HFFc6 (cell line): ENCODE results near the gene ACSL5. TPM values are rescaled to one million over a fixed set of nuclear protein-coding genes. Genes with fewer than 3 reads are reported as not detected.
A peak's percentile ranks its signal among the peaks of the same experiment; 100 is the strongest.

Experiments
- DNase-seq: peaks from one replicate; pipeline ENCODE4 v3.0.0-alpha.2; 2018
- H3K27ac Mint-ChIP-seq: 2 replicates; pipeline ENCODE4 v1.8.0; 2020; ENCODE audit warnings: mild to moderate bottlenecking, mixed read lengths
- H3K27me3 Mint-ChIP-seq: 2 replicates; pipeline ENCODE4 v1.8.0; 2021; ENCODE audit warnings: mild to moderate bottlenecking, moderate library complexity, mixed read lengths; ENCODE audit not compliant: insufficient read depth
- H3K36me3 Mint-ChIP-seq: 2 replicates; pipeline ENCODE4 v1.8.0; 2021; ENCODE audit warnings: low read depth, mixed read lengths
- H3K4me1 Mint-ChIP-seq: 2 replicates; pipeline ENCODE4 v1.8.0; 2020; ENCODE audit warnings: low read depth, mixed read lengths
- H3K4me3 Mint-ChIP-seq: 2 replicates; pipeline ENCODE4 v1.8.0; 2020; ENCODE audit warnings: mild to moderate bottlenecking, moderate library complexity, mixed read lengths
- H3K9me3 Mint-ChIP-seq: 2 replicates; pipeline ENCODE4 v1.8.0; 2020; ENCODE audit warnings: mild to moderate bottlenecking, mixed read lengths
- long read RNA-seq: library from polyadenylated mRNA; unstranded; transcript quantifications from one replicate; pipeline ENCODE4 v2.0.0, GENCODE V29; 2019
- total RNA-seq, 6 experiments: library from RNA; stranded (reverse); fragmentation: NEBNext Ultra II Directional; extraction: Animal tissue kit (Norgen Biotek cat#: 25700); gene quantifications; 2 replicates in 1 of 6; 3 replicates in 5 of 6; pipeline ENCODE4 v1.2.3, GENCODE V29; 2021
- TF ChIP-seq, protein P1 (sequence below): fragments of 200-600 bp; sonication (generic); IDR thresholded peaks from 2 replicates; pipeline ENCODE4 v1.5.0; 2021; ENCODE audit warnings: antibody characterized with exemption, mild to moderate bottlenecking

The ACSL5 gene, protein sequence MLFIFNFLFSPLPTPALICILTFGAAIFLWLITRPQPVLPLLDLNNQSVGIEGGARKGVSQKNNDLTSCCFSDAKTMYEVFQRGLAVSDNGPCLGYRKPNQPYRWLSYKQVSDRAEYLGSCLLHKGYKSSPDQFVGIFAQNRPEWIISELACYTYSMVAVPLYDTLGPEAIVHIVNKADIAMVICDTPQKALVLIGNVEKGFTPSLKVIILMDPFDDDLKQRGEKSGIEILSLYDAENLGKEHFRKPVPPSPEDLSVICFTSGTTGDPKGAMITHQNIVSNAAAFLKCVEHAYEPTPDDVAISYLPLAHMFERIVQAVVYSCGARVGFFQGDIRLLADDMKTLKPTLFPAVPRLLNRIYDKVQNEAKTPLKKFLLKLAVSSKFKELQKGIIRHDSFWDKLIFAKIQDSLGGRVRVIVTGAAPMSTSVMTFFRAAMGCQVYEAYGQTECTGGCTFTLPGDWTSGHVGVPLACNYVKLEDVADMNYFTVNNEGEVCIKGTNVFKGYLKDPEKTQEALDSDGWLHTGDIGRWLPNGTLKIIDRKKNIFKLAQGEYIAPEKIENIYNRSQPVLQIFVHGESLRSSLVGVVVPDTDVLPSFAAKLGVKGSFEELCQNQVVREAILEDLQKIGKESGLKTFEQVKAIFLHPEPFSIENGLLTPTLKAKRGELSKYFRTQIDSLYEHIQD
- total RNA-seq = 1 to 10 TPM in 4 of 6 experiments, under 1 TPM in 2; 0.59 to 5.5 (median 4.9) TPM
- long read RNA-seq = 0 reads

DNA sequence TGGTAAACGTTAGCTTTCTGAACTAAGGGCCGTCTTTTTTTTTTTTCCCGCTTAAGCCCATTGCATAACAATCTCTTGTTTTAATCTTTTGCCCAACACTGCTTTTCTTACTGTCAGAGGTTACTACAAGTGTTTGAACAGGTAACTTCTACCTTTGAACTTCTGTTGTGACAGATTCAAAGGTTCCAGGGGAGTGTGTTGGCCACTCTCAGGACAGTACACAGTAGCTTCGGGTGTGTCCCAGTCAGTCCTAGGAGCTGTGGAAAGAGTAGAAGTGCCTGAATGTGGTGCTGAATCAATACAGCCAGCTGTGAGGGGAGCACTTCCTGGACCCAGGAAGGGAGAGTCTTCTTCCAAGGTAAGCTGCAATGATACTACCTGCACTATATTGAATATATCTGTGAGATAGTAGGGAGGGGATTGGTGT lies at the start of gene ACSL5:
Gene ACSL5 (plus strand): TSS at position 205 of the 427 bp plus-strand sequence. CDS start 20,831 bp downstream, outside the sequence.
- H3K4me1 Mint-ChIP-seq = peaks cover 43% of the 10 kb centered on the region
- H3K27ac Mint-ChIP-seq = peak within 1 kb of the TSS; percentile 93
- no peak within 1 kb of the TSS; the same call in 1 of the 2 replicates for H3K4me3 Mint-ChIP-seq
- peaks cover 5% of the 10 kb centered on the region; the same call in 1 of the 2 replicates for H3K36me3 Mint-ChIP-seq
- DNase-seq = no peak
- no peaks in the 10 kb centered on the region; the same call in 1 of the 2 replicates for H3K27me3 Mint-ChIP-seq
- TF ChIP-seq, protein P1, sequence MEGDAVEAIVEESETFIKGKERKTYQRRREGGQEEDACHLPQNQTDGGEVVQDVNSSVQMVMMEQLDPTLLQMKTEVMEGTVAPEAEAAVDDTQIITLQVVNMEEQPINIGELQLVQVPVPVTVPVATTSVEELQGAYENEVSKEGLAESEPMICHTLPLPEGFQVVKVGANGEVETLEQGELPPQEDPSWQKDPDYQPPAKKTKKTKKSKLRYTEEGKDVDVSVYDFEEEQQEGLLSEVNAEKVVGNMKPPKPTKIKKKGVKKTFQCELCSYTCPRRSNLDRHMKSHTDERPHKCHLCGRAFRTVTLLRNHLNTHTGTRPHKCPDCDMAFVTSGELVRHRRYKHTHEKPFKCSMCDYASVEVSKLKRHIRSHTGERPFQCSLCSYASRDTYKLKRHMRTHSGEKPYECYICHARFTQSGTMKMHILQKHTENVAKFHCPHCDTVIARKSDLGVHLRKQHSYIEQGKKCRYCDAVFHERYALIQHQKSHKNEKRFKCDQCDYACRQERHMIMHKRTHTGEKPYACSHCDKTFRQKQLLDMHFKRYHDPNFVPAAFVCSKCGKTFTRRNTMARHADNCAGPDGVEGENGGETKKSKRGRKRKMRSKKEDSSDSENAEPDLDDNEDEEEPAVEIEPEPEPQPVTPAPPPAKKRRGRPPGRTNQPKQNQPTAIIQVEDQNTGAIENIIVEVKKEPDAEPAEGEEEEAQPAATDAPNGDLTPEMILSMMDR = no peak
- H3K9me3 Mint-ChIP-seq = peaks cover 5% of the 10 kb centered on the region; the same call in 1 of the 2 replicates

DNA sequence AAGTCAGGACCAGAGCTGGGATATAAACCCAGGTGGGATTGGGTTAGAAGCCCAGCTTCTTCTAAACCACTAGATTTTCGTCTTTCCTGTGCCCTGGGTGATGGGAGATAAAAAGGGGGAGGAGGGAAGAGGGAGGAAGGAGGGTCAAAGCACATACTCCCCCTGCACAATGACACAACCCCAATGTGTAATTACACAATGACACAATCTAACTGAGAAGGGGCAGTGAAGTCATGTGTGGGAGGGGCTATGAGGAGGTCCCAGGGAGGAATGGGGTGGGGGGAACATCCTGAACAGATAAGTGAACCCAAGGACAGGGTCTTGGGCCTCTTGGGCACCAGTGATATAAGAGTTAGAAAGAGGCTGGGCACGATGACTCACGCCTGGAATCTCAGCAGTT lies 46.2 kb upstream of the ACSL5 start:
- DNase-seq = no peak
- TF ChIP-seq, protein P1 = no peak
- no peaks in the 10 kb centered on the region for H3K36me3 Mint-ChIP-seq
- H3K9me3 Mint-ChIP-seq = no peaks in the 10 kb centered on the region
- peaks cover 17% of the 10 kb centered on the region for H3K27me3 Mint-ChIP-seq
- H3K27ac Mint-ChIP-seq = no peak overlapping the region
- no peak overlapping the region for H3K4me3 Mint-ChIP-seq
- H3K4me1 Mint-ChIP-seq = peaks cover 2% of the 10 kb centered on the region

GRCh38 chr10:112330162-112330561 lies 43.8 kb upstream of the ACSL5 start:
- H3K4me1 Mint-ChIP-seq = peaks cover 16% of the 10 kb centered on the region
- no peak for DNase-seq
- H3K27me3 Mint-ChIP-seq = peaks cover 11% of the 10 kb centered on the region
- no peak overlapping the region for H3K4me3 Mint-ChIP-seq
- no peaks in the 10 kb centered on the region for H3K9me3 Mint-ChIP-seq
- TF ChIP-seq, protein P1 = no peak
- H3K27ac Mint-ChIP-seq = no peak overlapping the region
- no peaks in the 10 kb centered on the region for H3K36me3 Mint-ChIP-seq

GRCh38 chr10:112330607-112331160 lies 43.2 kb upstream of the ACSL5 start:
- H3K4me3 Mint-ChIP-seq = no peak overlapping the region
- TF ChIP-seq, protein P1 = no peak
- peaks cover 21% of the 10 kb centered on the region for H3K4me1 Mint-ChIP-seq
- peaks cover 10% of the 10 kb centered on the region for H3K27me3 Mint-ChIP-seq
- H3K9me3 Mint-ChIP-seq = no peaks in the 10 kb centered on the region
- H3K27ac Mint-ChIP-seq = no peak overlapping the region
- no peaks in the 10 kb centered on the region for H3K36me3 Mint-ChIP-seq
- no peak for DNase-seq

GRCh38 chr10:112332022-112332421 lies 41.9 kb upstream of the ACSL5 start:
- no peaks in the 10 kb centered on the region for H3K36me3 Mint-ChIP-seq
- TF ChIP-seq, protein P1 = no peak
- no peak overlapping the region for H3K4me3 Mint-ChIP-seq
- H3K4me1 Mint-ChIP-seq = peaks cover 28% of the 10 kb centered on the region
- H3K27me3 Mint-ChIP-seq = peaks cover 7% of the 10 kb centered on the region
- no peaks in the 10 kb centered on the region for H3K9me3 Mint-ChIP-seq
- H3K27ac Mint-ChIP-seq = no peak overlapping the region
- DNase-seq = no peak
